T-cell (primary cell): Measurements from ENCODE around the gene CD37. TPM values are rescaled to one million over a fixed set of nuclear protein-coding genes. Genes with fewer than 3 reads are reported as not detected.

Experiments
- ATAC-seq, 4 experiments: fragments of 200-7000 bp in 3 of 4; fragments of 150-1000 bp in 1 of 4; cut with Tn5 transposase; replicated peaks in 1 of 4; 1 replicate in 3 of 4; 2 replicates in 1 of 4; pipeline ENCODE4 v1.10.0; 2021; ENCODE audit warnings: moderate library complexity in 3 of 4, mild to moderate bottlenecking in 2 of 4, moderate number of reproducible peaks in 1 of 4
- CTCF ChIA-PET, 2 donors: fragments of 300-600 bp; sonication (Branson Sonifier 250); formaldehyde crosslinking; loops; one replicate each; lab custom pipeline; 2022; ENCODE audit warnings: antibody characterized with exemption in 2 of 2; lab: Charles Lee
- POLR2A ChIA-PET, 2 donors: fragments of 300-600 bp; sonication (Branson Sonifier 250); formaldehyde crosslinking; loops; one replicate each; lab custom pipeline; 2022; ENCODE audit warnings: antibody characterized with exemption in 2 of 2; lab: Charles Lee
- DNase-seq, 35 experiments: peaks; one replicate each; pipeline versions ENCODE4 v3.0.0 to v3.0.0-alpha.2; 2013 to 2023
- H3K27ac ChIP-seq: one replicate; pipeline ENCODE4 v1.5.1; 2013; ENCODE audit warnings: low read length
- H3K27me3 ChIP-seq, 2 experiments: replicated peaks in 1 of 2; 1 replicate in 1 of 2; 2 replicates in 1 of 2; pipeline versions ENCODE4 v1.6.1 to v1.7.0; 2013; ENCODE audit warnings: low read length in 1 of 2, mixed read lengths in 1 of 2; ENCODE audit not compliant: control insufficient read depth in 2 of 2, insufficient read depth in 2 of 2; ENCODE audit errors: extremely low read depth in 1 of 2
- H3K36me3 ChIP-seq, 2 donors: 1 replicate in 1 of 2; 2 replicates in 1 of 2; pipeline versions ENCODE4 v1.6.1 to v1.7.0; 2013; ENCODE audit warnings: low read length in 1 of 2; ENCODE audit not compliant: control insufficient read depth in 2 of 2, insufficient read depth in 1 of 2; ENCODE audit errors: extremely low read depth in 1 of 2
- H3K4me1 ChIP-seq, 2 experiments: 1 replicate in 1 of 2; 2 replicates in 1 of 2; pipeline versions ENCODE4 v1.6.1 to v1.7.0; 2013; ENCODE audit warnings: low read length in 2 of 2, mixed read lengths in 1 of 2; ENCODE audit not compliant: insufficient read depth in 2 of 2, control insufficient read depth in 1 of 2; ENCODE audit errors: extremely low read depth in 1 of 2
- H3K4me3 ChIP-seq, 2 donors: 1 replicate in 1 of 2; 2 replicates in 1 of 2; pipeline versions ENCODE4 v1.5.1 to v1.7.0; 2013; ENCODE audit warnings: mild to moderate bottlenecking in 2 of 2, low read length in 1 of 2, moderate library complexity in 1 of 2; ENCODE audit not compliant: control insufficient read depth in 1 of 2; ENCODE audit errors: extremely low read depth in 1 of 2
- H3K9me3 ChIP-seq: 2 replicates; pipeline ENCODE4 v1.7.0; 2013
- H3K27ac Mint-ChIP-seq, 2 donors: one replicate each; pipeline ENCODE4 v1.8.0; 2020 to 2021; ENCODE audit warnings: mild to moderate bottlenecking in 2 of 2, mixed read lengths in 2 of 2
- H3K27me3 Mint-ChIP-seq, 2 donors: one replicate each; pipeline ENCODE4 v1.8.0; 2021 to 2022; ENCODE audit warnings: mixed read lengths in 2 of 2
- H3K36me3 Mint-ChIP-seq: one replicate; pipeline ENCODE4 v1.8.0; 2021; ENCODE audit warnings: mixed read lengths
- H3K4me1 Mint-ChIP-seq, 3 donors: one replicate each; pipeline ENCODE4 v1.8.0; 2020 to 2022; ENCODE audit warnings: mixed read lengths in 3 of 3, mild to moderate bottlenecking in 1 of 3
- H3K4me3 Mint-ChIP-seq, 3 donors: one replicate each; pipeline ENCODE4 v1.8.0; 2020 to 2022; ENCODE audit warnings: mild to moderate bottlenecking in 3 of 3, mixed read lengths in 3 of 3, moderate library complexity in 3 of 3
- H3K9me3 Mint-ChIP-seq, 3 donors: one replicate each; pipeline ENCODE4 v1.8.0; 2020 to 2022; ENCODE audit warnings: mixed read lengths in 3 of 3
- WGBS: methylation state at CpG from one replicate; pipeline ENCODE4 v1.1.5; 2013; ENCODE audit warnings: missing lambda C conversion rate; ENCODE audit not compliant: insufficient coverage; 5-methylcytosine and 5-hydroxymethylcytosine counted together
- total RNA-seq, 35 experiments: library from RNA in 6 of 35; stranded (reverse) in 6 of 35; fragments of 120-200 nt in 1 of 35; gene quantifications; one replicate each; pipeline versions ENCODE4 v1.2.1 to v1.2.4 and lab custom pipeline; 2013 to 2026

The CD37 gene
- total RNA-seq, 5 donors from 2014 or later (not counting 1 experiment from before 2014, with no cell fraction given): 365 to 435 (median 369) TPM

GRCh38 chr19:49342291-49342721, 7.1 kb downstream of the CD37 start:
- CTCF ChIA-PET: no interaction called here
- POLR2A ChIA-PET: no interaction called here

GRCh38 chr19:49343123-49343522, 7.9 kb downstream of the CD37 start:
- Mint-ChIP-seq H3K27me3 (no peaks in the 10 kb centered on the region), H3K9me3 (no peaks in the 10 kb centered on the region), H3K27ac (peak overlapping the region in 1 of 2 donors; percentile 4), H3K36me3 (peaks cover 23% of the 10 kb centered on the region), H3K4me1 (peaks cover 22 to 31% (median 27%) of the 10 kb centered on the region in 3 donors), H3K4me3 (no peak overlapping the region)
- Histone ChIP-seq H3K36me3 (peaks cover 0 to 24% of the 10 kb centered on the region in 2 donors), H3K27me3 (peaks cover 0 to 2% of the 10 kb centered on the region in 2 experiments), H3K9me3 (no peaks in the 10 kb centered on the region), H3K4me1 (peaks cover 1 to 26% of the 10 kb centered on the region in 2 experiments), H3K27ac (no peak overlapping the region), H3K4me3 (no peak overlapping the region)
- ATAC-seq (no peak), DNase-seq (no peak)
- WGBS: no CpG with 5 or more reads among the region's 7 CpGs
- CTCF ChIA-PET: no interaction called here
- POLR2A ChIA-PET: no interaction called here

More at GRCh38 chr19:49342291-49342721, 7.1 kb downstream of the CD37 start:
- H3K36me3 Mint-ChIP-seq: peaks cover 28% of the 10 kb centered on the region
- H3K4me3 ChIP-seq: no peak overlapping the region
- no peaks in the 10 kb centered on the region for H3K9me3 Mint-ChIP-seq
- H3K27ac Mint-ChIP-seq: peak overlapping the region; percentile 0 to 49
- no peaks in the 10 kb centered on the region for H3K9me3 ChIP-seq
- H3K36me3 ChIP-seq: peaks cover 0 to 32% of the 10 kb centered on the region in 2 donors
- DNase-seq: no peak
- no peak overlapping the region for H3K27ac ChIP-seq
- ATAC-seq: no peak
- H3K4me3 Mint-ChIP-seq: no peak overlapping the region
- peaks cover 0 to 2% of the 10 kb centered on the region in 2 experiments for H3K27me3 ChIP-seq
- no peaks in the 10 kb centered on the region for H3K27me3 Mint-ChIP-seq
- peaks cover 7 to 34% of the 10 kb centered on the region in 2 experiments for H3K4me1 ChIP-seq
- WGBS: 92% methylated on average over 3 of the region's 11 CpGs
- peaks cover 28 to 35% (median 34%) of the 10 kb centered on the region in 3 donors for H3K4me1 Mint-ChIP-seq

GRCh38 chr19:49344505-49345423, 9.6 kb downstream of the CD37 start:
- H3K4me1 ChIP-seq: peaks cover 0 to 12% of the 10 kb centered on the region in 2 experiments
- ChIA-PET POLR2A (interaction anchor here (0.5 kb wide), 2 partner anchors 67 to 122 kb away, joined by 4 to 14 read pairs; no protein-coding TSS in a partner anchor), CTCF (interaction anchor here (0.6 kb wide), 2 partner anchors 18 to 372 kb away, joined by 3 read pairs; no protein-coding TSS in a partner anchor)
- Mint-ChIP-seq H3K4me1 (peaks cover 13 to 22% (median 20%) of the 10 kb centered on the region in 3 donors), H3K9me3 (no peaks in the 10 kb centered on the region), H3K4me3 (no peak overlapping the region), H3K36me3 (peaks cover 12% of the 10 kb centered on the region), H3K27ac (peak overlapping the region; percentile 50), H3K27me3 (no peaks in the 10 kb centered on the region)
- no peak overlapping the region for H3K4me3 ChIP-seq
- H3K9me3 ChIP-seq: no peaks in the 10 kb centered on the region
- no peak overlapping the region for H3K27ac ChIP-seq
- H3K27me3 ChIP-seq: peaks cover 0 to 2% of the 10 kb centered on the region in 2 experiments
- no peak for DNase-seq
- 97% methylated on average over 7 of the region's 11 CpGs for WGBS
- peak in 1 of 4 experiments; percentile 46 for ATAC-seq
- peaks cover 0 to 8% of the 10 kb centered on the region in 2 donors for H3K36me3 ChIP-seq

GRCh38 chr19:49347191-49347590, 12.0 kb downstream of the CD37 start:
- H3K27me3 Mint-ChIP-seq: peaks cover 0 to 5% of the 10 kb centered on the region in 2 donors
- ChIA-PET CTCF (no interaction called here), POLR2A (interaction anchor here in 1 of 2 donors (0.5 kb wide), 1 partner anchor 28 kb away, joined by 3 read pairs; no protein-coding TSS in a partner anchor)
- Histone ChIP-seq H3K9me3 (no peaks in the 10 kb centered on the region), H3K4me1 (peaks cover 0 to 5% of the 10 kb centered on the region in 2 experiments), H3K27ac (no peak overlapping the region), H3K36me3 (no peaks in the 10 kb centered on the region), H3K27me3 (peaks cover 0 to 6% of the 10 kb centered on the region in 2 experiments), H3K4me3 (no peak overlapping the region)
- no peaks in the 10 kb centered on the region for H3K9me3 Mint-ChIP-seq
- H3K4me3 Mint-ChIP-seq: no peak overlapping the region
- peaks cover 7 to 14% (median 10%) of the 10 kb centered on the region in 3 donors for H3K4me1 Mint-ChIP-seq
- ATAC-seq: no peak
- peaks cover 4% of the 10 kb centered on the region for H3K36me3 Mint-ChIP-seq
- H3K27ac Mint-ChIP-seq: no peak overlapping the region
- whole genome bisulfite sequencing: 83% methylated on average over 5 of the region's 15 CpGs
- no peak for DNase-seq

- H3K36me3 ChIP-seq: no peaks in the 10 kb centered on the region
- DNase-seq (peak in 2 of 35 experiments; percentile 27 to 29), ATAC-seq (peak in 1 of 4 experiments; percentile 55)
- H3K27ac Mint-ChIP-seq: no peak overlapping the region
- H3K27ac ChIP-seq: no peak overlapping the region
- peaks cover 7 to 11% (median 10%) of the 10 kb centered on the region in 3 donors for H3K4me1 Mint-ChIP-seq
- ChIA-PET CTCF (interaction anchor here in 1 of 2 donors (0.5 kb wide), 1 partner anchor 79 kb away, joined by 3 read pairs; no protein-coding TSS in a partner anchor), POLR2A (no interaction called here)
- H3K4me1 ChIP-seq: peaks cover 0 to 5% of the 10 kb centered on the region in 2 experiments
- H3K4me3 Mint-ChIP-seq: no peak overlapping the region
- no peaks in the 10 kb centered on the region for H3K9me3 Mint-ChIP-seq
- no peaks in the 10 kb centered on the region for H3K9me3 ChIP-seq
- no peak overlapping the region for H3K4me3 ChIP-seq
- H3K27me3 ChIP-seq: peaks cover 0 to 6% of the 10 kb centered on the region in 2 experiments
- WGBS: 20% methylated on average over 1 of the region's 3 CpGs
- peaks cover under 1% of the 10 kb centered on the region for H3K36me3 Mint-ChIP-seq
- H3K27me3 Mint-ChIP-seq: peaks cover 0 to 5% of the 10 kb centered on the region in 2 donors
Measured at GRCh38 chr19:49347835-49348234, 12.6 kb downstream of the CD37 start.
